SHP77 treated with DMSO at 0.1 percent for 48 hours (cell line): ENCODE measurements around the gene TAF4B.
"Not testable (repeated sequence)": the region's sequence is repeated elsewhere in the genome, so short reads cannot be mapped to it uniquely, and the experiment has no call there.

Source experiments
- DNase-seq: peaks from one replicate; lab custom pipeline; 2025; lab: John Stamatoyannopoulos, UW

TAF4B gene

DNA sequence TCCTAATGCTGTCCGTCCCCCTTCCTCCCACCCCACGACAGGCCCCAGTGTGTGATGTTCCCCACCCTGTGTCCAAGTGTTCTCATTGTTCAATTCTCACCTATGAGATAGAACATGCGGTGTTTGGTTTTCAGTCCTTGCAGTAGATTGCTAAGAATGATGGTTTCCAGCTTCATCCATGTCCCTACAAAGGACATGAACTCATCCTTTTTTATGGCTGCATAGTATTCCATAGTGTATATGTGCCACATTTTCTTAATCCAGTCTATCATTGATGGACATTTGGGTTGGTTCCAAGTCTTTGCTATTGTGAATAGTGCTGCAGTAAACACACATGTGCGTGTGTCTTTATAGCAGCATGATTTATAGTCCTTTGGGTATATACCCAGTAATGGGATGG lies 12.5 kb downstream of the TAF4B start:
- not testable (repeated sequence) for DNase-seq

DNA sequence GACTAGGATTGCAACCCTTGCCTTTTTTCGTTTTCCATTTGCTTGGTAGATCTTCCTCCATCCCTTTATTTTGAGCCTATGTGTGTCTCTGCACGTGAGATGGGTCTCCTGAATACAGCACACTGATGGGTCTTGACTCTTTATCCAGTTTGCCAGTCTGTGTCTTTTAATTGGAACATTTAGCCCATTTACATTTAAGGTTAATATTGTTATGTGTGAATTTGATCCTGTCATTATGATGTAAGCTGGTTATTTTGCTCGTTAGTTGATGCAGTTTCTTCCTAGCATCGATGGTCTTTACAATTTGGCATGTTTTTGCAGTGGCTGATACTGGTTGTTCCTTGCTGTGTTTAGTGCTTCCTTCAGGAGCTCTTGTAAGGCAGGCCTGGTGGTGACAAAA lies 16.1 kb downstream of the TAF4B start:
- DNase-seq = not testable (repeated sequence)

DNA sequence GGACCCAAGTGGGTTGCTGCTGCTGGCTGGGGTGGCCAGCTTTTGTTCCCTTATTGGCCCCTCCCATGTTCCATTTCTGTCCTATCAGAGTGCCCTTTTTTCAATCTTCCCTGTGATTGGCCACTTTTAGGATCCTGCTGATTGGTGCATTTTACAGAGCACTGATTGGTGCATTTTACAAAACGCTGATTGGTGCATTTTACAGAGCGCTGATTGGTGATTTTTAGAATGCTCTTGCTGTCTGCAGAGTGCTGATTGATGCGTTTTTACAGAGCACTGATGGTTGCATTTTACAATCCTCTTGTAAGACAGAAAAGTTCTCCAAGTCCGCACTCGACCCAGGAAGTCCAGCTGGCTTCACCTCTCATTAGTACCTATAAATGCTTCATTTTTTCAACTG lies 19.2 kb downstream of the TAF4B start:
- not testable (repeated sequence) for DNase-seq

DNA sequence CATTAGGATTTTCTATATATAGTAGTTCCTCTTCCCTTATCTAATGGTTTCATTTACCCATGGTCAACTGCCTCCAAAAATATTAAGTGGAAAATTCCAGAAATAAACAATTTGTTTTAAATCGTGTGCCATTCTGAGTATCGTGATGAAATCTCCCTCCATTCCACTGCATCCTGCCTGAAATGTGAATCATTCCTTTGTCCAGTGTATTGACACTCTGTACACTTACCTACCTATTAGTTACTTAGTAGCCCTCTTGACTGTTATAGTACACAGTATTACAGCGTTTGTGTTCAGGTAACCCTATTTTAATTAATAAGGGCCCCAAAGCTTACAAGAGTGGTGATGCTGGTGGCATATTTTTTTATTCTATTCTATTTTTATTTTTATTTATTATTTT lies 26.2 kb downstream of the TAF4B start:
- DNase-seq = no peak

DNA sequence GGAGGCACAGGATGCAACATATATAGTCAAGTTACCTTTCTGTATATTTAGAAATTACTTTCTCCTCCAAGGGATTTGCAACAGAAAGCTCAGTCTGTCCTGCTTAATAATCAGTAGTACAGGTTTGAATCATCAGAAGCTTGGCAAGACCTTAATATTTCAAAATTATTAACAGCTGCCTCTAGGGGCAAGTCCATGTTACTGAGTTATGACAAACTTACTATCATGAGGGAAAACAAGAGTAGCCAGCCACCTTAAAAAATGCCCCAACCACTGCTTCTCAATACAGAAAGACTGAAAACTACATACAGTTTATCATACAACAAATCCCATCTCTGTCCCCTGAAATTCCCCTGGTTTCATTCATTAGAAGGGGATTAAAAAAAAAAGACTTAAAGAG lies 28.6 kb downstream of the TAF4B start:
- not testable (repeated sequence) for DNase-seq

DNA sequence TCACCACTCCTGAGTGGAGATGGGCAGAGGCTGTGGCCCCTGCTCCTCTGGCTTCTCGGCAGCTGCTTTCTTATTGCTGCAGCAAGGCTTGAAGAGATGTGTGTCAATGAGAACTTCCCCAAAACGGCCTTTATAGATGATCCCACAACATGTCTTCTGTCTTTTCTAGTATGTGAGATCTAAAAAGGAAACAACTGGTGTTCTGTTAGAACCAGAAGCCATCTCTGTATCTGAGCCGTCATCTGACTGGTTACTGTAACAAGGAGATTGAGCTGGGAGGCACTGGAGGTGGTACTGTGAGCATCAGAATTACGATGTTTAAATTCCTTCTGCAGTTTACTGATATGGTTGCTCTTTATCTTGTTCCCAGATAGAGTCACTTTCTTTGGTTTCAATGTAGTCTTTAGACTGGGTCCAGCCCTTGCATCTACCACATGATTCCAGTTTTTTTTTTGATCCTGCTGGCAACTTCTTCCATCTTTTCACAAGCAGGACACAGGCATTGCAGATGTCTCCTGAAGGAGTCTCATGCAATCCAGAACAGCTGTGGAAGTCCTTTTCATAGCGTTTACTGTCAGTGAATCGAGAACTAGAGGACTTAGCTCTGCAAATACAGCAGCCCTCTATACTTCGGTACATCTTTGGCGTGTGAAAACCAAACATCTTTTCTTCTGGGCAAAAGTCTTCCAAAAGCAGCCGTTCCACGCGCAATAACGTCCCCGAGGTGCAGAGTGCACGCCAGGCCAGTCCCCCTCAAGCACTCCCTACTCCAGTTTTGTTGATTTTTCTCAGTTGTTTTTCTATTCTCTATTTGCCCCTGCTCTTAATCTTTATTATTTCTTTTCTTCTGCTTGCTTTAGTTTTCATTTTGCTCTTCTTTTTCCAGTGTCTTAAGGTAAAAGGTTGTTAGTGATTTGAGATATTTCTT lies 29.7 kb downstream of the TAF4B start:
- no peak for DNase-seq

DNA sequence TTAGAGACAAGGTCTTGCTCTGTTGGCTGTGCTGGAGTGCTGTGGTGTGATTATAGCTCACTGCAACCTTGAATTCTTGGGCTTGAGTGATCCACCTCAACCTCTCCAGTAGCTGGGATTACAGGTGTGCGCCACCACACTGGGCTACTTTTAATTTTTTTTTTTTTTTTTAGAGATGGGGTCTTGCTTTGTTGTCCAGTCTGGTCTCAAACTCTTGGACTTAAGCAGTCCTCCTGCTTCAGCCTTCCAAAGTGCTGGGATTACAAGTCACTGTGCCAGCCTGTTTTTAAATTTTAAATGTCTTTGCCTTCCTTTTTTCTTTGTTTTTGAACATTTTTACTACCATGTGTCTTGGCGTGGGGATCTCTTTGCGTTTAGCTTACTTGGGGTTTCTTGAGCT lies 32.5 kb downstream of the TAF4B start:
- no peak for DNase-seq

DNA sequence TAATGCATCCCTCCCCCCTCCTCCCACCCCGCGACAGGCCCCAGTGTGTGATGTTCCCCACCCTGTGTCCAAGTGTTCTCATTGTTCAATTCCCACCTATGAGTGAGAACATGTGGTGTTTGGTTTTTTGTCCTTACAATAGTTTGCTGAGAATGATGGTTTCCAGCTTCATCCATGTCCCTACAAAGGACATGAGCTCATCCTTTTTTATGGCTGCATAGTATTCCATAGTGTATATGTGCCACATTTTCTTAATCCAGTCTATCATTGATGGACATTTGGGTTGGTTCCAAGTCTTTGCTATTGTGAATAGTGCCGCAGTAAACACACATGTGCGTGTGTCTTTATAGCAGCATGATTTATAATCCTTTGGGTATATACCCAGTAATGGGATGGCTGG lies 33.2 kb downstream of the TAF4B start:
- not testable (repeated sequence) for DNase-seq

DNA sequence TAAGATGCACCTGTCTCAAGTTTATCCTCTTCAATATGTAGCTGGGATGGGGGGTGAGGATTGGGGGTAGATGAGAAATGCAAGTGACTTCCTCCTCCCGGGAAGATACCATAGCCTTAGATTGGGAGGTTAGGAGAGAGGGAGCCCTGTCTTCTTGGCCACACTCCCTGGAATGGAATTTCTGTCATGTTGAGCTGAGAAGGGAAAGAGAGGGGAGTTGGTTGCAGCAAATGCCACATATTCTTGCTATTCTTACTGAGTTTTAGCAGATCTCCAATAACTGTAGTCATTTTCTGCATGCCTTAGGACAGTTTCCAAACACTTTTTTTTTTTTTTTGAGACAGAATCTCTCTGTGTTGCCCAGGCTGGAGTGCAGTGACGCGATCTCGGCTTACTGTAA lies 35.9 kb downstream of the TAF4B start:
- DNase-seq = no peak

DNA sequence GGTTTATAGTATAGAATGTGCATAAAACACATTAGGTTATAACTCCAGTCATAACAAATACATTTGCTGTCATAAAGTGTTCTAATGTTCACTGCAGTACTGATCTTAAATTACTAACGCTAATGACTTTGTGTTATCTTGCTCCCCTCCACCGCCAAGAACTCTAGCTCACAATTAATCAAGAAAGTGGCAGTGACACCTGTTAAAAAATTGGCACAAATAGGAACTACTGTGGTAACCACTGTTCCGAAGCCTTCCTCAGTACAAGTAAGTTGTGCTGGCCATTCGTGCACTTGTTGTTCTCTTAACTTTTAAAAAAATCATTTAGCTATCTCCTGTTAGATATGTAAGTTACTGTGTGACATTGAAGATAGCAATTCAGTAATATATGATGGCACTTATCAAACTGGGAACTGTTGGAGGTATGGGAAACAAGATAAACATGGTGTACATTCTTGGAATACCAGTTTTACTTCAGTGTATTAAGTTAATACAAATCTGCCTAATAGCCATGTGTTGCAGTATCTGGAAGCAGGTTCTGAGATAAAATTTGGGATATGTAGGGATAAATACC lies 41.2 kb downstream of the TAF4B start:
- DNase-seq = no peak

DNA sequence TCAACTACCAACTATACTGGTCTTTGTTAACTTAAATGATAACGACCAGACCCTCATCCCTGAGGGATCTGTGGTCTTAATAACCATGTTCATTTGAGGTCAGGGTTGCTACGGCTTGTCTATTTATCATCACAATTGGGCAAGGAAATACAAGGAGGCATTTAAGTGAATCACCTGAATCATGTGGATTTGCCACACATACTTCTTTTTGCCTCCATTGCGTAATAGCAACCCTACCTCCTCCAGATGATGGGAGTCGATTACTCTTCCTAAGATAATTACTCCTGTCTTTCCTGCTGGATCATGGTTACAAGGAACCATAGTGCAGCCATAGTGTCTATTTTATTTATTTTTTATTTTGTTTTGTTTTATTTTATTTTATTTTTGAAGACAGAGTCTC lies 42.2 kb downstream of the TAF4B start:
- DNase-seq = no peak

DNA sequence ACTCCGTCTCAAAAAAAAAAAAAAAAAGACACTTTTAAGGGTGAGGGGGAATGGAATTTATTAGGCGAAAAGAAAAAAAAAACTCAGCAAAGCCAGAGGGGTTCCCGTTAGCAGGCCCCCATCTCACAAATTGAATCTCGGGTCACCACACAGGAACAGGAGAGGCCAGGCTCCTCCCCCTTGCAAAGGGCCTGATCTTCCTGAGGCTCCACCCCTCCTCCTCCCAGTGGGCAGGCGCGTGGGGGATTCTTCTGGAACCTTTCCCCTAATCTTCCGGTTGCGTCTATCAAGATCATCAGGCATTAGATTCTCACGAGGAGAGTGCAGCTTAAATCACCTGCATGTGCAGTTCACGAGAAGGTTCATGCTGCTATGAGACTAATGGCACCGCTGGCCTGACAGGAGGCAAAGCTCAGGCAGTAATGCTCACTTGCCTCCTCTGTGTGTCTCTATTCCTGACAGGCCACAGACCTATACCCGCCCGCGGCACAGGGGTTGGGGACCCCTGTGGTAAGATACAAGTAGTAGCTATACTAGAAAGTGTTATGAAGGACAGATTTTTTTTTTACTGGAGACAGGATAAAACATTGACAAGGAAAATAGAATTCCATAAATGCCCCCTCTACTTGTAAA lies 45.8 kb downstream of the TAF4B start:
- DNase-seq = no peak

DNA sequence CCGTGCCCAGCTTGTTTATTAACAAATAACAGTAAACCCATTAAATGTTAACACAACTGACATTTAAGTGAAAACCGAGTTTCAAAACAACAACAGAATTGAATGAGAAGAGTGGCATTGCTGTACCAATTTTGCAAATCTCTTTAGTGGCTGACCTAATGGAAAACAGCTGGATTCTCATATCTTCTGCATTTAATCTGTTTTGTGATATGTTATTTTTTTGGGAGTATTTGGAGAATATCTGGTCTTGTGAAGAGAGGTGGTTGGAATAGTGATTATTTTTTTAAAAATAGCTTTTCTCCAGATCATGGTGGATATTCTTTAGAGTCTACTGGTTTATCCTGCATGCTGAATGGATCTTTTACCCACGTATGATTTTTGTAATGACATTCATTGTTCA lies 51.1 kb downstream of the TAF4B start:
- no peak for DNase-seq

DNA sequence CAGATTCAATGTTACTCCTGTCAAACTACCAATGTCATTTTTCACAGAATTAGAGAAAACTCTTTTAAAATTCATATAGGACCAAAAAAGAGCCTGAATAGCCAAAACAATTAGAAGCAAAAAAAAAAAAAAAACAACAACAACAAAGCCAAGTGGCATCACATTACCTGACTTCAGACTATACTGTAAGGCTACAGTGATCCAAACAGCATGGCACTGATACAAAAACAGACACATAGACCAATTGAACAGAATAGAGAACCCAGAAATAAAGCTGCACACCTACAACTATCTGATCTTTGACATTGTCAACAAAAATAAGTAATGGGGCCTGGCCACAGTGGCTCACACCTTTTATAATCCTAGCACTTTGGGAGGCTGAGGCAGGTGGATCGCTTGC lies 53.2 kb downstream of the TAF4B start:
- DNase-seq = no peak

DNA sequence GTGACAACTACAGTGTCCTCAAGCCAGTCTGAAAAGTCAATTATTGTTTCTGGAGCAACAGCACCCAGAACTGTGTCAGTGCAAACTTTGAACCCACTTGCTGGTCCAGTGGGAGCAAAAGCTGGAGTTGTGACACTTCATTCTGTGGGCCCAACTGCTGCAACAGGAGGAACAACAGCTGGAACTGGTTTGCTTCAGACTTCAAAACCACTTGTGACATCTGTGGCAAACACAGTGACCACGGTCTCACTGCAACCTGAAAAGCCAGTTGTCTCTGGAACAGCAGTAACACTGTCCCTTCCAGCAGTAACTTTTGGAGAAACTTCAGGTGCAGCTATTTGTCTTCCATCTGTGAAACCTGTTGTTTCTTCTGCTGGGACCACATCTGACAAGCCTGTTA lies 59.8 kb downstream of the TAF4B start:
- DNase-seq = no peak

DNA sequence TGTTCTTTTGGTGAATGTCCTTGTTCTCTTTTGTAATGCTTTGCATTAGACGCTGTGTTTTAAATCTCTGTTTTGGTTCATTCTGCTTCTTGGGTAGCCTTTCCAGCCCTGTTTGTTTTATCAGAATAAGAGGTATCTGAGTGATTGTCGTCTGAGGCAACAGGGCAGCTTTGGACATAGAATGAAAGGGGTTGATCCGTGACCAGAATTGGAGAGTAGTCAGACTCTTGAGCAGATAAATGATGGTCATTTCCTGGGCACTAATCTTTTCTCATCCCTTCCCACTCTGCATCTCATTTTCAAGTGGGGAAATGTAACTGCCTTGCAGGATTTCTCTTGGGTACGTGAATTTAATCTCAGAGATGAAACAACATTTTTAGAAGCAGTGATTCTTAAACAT lies 61.4 kb downstream of the TAF4B start:
- no peak for DNase-seq

DNA sequence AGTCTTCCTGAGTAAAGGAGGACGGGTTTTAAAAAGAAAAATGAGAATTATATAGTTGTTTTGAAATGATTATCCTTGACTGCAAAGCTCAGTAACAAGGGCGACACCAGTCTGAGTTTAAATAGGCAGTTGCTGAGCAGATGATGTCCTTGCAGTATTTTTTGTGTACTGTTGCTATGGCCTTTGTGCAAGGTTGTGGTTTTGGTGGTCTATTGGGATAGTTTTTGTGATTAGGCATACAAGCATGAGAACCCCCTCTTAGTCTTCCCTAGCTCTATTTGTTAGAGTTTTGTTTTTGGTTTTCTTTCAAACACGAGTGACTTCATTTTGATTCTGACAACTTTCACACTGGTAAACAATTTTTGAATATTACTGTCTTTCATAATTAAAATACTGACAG lies 64.1 kb downstream of the TAF4B start:
- DNase-seq = no peak

DNA sequence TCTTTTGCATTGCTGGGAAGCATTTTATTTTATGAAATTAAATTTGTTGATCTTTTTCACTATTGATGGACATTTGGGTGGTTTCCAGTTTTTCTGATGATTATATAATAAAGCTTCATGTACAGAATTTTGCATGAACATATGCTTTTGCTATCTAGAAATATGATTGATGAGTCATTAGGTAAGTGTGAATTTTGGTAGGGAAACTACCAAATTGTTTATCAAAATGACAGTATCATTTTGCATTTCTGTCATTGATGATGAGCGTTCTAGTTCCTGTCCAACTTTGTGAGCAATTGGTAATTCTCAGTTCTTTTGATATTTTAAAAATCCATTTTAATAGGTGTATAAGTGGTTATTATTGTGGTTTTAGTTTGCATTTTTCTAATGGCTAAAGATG lies 67.7 kb downstream of the TAF4B start:
- DNase-seq = no peak

DNA sequence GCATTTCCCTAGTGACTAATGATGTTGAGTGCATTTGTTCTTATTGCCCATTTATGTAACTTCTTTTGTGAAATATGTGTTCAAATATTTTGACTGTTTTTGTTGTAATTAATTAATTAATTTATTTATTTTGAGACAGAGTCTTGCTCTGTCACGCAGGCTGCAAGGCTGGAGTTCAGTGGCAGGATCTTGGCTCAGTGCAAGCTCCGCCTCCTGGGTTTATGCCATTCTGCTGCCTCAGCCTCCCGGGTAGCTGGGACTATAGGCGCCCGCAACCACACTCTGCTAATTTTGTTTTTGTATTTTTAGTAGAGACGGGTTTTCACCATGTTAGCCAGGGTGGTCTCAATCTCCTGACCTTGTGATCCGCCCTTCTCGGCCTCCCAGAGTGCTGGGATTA lies 71.9 kb downstream of the TAF4B start:
- DNase-seq = no peak

DNA sequence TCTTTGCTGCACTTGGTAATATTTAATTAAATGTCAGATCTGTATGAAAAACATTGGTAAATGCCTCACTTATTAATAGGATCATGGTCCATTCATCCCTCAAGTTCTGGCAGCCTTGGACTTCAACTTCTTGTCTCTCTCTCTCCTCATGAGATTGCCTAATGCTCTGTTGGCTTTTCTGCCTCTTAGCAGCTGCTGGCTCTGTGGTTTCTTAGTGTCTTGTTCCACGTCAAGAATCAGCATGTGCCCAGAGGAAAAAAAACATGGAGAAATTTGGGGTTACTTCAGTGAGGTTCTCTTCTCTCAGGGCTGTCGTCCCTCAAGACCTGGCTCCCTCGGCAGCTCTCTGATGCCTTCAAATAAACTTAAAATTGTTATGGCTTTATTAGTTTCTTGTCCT lies 75.4 kb downstream of the TAF4B start:
- no peak for DNase-seq

DNA sequence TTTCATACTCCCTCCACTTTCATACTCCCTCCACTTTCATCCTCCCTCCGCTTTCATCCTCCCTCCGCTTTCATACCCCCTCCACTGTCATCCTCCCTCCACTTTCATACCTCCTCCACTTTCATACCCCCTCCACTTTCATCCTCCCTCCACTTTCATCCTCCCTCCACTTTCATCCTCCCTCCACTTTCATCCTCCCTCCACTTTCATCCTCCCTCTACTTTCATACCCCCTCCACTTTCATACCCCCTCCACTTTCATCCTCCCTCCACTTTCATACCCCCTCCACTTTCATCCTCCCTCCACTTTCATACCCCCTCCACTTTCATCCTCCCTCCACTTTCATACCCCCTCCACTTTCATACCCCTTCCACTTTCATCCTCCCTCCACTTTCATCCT lies 77.0 kb downstream of the TAF4B start:
- DNase-seq = not testable (repeated sequence)

DNA sequence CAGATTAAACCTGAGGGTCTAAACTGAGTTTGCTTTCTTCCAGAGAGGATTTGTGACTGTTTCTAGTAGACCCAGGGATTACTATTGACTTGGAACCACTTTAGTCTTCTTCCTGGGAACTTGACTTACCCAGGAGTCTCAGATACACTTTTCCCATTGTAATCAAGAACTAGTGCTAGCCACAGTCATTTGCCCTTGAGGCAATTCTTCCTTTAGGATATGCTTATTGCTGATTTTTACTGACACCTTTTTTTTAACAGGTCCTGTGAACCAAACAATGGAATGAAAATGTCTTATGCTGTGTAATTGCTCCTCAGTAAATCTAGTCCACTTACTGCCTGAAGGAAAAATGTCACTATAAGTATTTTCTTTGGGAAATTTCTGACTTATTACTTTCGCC lies 78.3 kb downstream of the TAF4B start:
- DNase-seq = no peak

DNA sequence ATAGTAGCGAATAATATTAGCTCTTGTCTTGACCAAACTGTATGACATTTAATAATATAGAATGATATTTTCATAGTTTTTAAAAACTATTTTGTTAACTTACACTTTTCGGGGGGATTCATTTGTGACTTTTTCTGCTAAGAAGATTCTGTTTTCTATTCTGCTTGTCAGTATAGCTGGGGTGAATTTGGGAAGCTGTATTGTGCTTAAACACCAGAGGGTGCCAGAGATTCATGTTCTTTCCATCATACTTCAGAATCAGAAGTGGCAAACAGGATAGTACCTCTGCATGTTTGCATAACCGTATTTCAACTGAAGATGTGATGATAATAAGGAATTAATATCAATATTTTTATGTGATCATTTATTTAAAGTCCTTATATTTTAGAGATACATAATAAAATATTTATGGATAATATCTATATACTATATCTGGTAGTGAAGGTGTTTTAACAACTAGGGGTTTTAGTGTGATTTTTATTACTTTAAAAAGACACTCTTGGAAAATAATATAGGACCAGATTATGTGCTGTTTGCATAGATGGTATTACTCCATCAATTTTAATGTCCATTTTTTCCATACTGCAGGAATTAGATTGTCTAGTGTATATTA lies 81.0 kb downstream of the TAF4B start:
- DNase-seq = no peak
